GM12872 (cell line): ENCODE measurements around the gene MYOCD.

Source experiments
- CTCF ChIP-seq: IDR thresholded peaks from 3 replicates; pipeline ENCODE4 v1.5.1; 2011; ENCODE audit warnings: low read depth, mild to moderate bottlenecking, low read length, moderate library complexity; ENCODE audit not compliant: insufficient read depth

Gene MYOCD

DNA sequence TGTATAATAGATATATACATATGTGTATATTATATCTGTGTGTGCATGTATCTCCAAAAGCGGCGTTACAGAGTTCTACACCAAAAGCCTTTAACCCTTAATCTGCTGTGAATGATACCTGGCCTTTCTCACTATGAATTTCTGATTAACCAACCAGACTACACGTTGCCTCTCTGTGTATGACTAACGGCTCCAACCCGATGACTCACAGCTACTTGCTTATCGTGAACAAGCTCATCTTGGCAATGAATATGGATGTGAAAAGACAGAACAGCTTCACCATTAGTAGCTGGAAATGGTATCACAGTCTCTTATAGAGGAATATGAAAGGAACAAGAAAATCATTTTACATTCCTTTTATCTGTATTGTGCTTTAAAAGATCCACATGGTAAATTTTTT is 99.9 kb downstream of the MYOCD start:
- TF ChIP-seq CTCF, result no peak

- TF ChIP-seq CTCF, result no peak
Measured at GRCh38 chr17:12768255-12768654, 102.6 kb downstream of the MYOCD start.

DNA sequence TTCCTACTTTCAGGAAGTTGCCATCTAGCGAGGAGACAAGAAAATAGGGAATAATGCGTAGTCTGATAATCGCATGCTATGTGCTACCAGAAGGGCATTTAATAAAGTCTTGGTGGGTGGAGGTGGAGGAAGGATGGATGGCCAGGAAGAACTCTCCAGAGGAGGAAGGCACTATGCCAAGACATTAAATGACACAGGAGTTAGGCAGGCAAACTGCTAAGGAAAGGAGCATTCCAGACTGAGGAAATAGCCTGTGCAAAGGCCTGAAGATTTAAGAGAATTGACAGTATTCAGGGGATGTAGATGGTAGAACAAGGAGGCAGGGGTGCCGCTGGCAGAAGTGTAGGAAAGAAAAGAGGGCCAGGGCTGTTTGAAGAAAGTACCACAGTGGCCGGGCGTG is 104.3 kb downstream of the MYOCD start:
- TF ChIP-seq CTCF, result no peak

DNA sequence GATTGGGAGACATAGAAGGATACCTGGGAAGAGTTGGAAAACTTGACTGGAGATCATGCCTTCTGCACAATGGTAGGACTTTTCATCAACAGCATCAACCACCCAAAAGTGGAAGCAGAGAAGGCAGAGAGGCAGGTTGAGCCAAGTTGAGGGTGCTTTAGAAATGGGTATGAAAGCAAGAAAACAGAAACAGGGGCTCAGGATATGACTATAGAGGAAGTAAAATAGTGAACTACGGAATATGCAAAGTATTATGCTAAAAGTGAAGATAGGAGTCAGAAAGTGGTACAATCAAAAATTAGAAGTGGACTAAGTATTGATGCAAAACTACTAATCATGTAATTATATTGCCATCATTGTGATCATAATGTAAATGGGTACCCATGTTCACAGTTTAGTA is 107.5 kb downstream of the MYOCD start:
- no peak for TF ChIP-seq CTCF

DNA sequence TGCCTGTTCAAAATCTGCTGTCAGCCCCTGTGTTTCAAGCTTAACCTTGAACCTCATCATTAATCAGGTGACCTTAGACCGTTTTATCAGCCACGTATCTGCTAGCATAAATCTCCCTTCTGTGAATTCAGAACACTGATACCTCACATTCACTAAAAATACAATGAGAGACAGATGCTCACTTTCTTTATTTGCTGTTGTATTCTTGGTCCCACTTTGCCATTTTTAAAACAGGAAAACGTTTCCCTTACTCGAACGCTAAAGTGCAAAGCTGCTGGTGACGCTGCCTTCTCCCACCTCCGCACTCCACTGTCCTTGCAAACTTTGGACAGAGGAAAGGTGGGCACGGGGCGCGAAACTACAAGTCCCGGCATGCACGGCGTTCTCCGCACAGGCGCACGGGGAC is 123.4 kb downstream of the MYOCD start:
- no peak for TF ChIP-seq CTCF

DNA sequence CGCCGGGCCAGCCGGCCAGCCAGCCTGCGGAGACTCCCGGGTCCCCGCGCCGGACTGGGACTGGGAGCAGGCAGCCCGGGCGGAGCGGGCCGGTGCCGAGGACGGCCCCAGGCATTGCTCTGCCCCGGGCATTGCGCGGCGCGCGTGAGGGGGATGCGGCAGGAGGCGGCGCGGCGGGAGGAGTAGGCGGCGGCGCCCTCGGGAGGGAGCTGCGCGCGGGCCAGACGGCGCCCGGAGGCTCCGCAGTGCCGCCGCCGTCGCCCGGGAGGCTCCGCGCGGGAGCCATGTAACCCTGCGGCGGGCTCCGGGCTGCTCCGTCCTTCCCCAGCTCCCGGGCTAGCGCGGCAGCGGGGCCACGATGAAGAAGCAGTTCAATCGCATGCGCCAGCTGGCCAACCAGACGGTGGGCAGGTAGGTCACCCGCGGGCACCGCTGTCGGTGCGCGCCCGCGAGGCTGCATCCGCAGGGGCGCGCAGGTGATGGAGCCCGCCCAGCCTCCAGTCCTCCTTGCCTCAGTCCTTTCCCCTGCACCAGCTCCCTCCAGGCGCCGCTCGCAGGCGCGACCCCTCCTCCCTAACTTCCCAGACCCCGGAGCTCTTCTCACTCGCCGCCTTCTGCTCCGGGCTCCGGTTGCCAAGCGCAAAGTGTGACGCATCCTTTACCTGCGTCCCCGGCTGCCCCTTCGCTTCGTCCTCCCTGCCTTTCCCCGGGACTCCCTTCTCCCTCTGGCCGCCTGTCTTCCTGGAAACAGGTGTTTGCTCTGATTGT is 124.0 kb downstream of the MYOCD start, which contains the start of gene ARHGAP44:
ARHGAP44 (plus strand) TSS at position 18 of the 768 bp plus-strand sequence; CDS start at position 359, 341 bp downstream.
- no peak for TF ChIP-seq CTCF

DNA sequence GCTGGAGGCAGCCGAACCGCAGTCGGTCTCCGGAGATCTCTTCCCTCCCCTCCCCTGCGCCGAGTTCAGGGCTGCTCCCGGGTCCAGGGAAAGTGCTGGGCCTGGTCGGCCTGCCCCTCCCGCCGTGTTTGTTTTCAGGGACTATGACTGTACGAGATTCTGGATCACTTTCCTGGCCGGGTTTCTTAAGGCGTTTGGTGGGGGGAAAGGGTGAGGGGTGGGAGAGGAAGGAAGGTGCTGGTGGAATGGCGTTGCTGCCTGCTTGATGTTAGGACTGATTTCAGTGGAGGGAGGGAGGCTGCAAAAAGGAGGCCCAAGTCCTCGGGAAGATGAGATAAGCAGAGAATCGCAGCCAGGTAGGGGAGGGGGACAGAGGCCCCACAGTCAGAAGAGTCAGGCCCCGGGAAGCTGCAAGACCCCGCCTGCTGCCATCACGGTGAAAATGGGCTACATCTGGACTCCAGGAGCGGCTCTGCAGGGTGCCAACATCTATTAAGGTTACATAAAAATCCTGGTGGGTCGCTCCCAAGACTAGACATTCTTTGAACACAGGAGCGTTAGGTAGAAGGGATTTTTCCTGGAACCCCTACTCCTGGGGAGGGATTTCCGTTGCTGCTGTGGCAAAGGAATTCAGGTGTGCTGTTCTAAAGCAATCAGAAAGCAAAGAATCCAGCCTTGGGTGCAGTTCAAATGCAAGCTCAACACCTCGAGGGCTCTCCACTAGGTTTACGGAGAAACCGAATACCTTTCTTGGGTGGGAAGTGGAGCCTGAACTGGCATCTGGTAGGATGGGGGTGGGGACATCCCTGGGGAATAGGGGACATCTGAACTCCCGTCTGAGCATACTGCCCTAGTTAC is 124.8 kb downstream of the MYOCD start:
- TF ChIP-seq CTCF, result no peak
